Lower leg skin (tissue), 3 donors: ENCODE measurements around the gene HAUS5.

Experiments used
- CTCF ChIP-seq, 3 donors: fragments of 450-650 bp; IDR thresholded peaks; one replicate each; pipeline ENCODE4 v1.5.1; 2016; ENCODE audit warnings: antibody characterized with exemption in 3 of 3, mild to moderate bottlenecking in 3 of 3, moderate library complexity in 2 of 3
- POLR2A ChIP-seq, 2 donors: fragments of 450-650 bp; IDR thresholded peaks; one replicate each; pipeline ENCODE4 v1.6.1; 2016 to 2017; ENCODE audit warnings: antibody characterized with exemption in 2 of 2, mild to moderate bottlenecking in 1 of 2, moderate library complexity in 1 of 2

GRCh38 chr19:35639321-35639639 is 26.7 kb downstream of the HAUS5 start:
- TF ChIP-seq CTCF (IDR thresholded peaks at IDR 0.05) (no peak), POLR2A (IDR thresholded peaks at IDR 0.05) (no peak)
